Stimulated activated CD4-positive, alpha-beta T cell treated with anti-CD3 and anti-CD28 coated beads, TNF-alpha, amount 100 ng/mL, for 24 hours (primary cell): ENCODE data around the gene MAEA.
"Not testable (repeated sequence)": the region's sequence is repeated elsewhere in the genome, so short reads cannot be mapped to it uniquely, and the experiment has no call there.

Source experiments
- DNase-seq, 3 experiments: peaks; one replicate each; pipeline ENCODE4 v3.0.0-alpha.2; 2020; ENCODE audit warnings: low read depth in 3 of 3

MAEA gene

DNA sequence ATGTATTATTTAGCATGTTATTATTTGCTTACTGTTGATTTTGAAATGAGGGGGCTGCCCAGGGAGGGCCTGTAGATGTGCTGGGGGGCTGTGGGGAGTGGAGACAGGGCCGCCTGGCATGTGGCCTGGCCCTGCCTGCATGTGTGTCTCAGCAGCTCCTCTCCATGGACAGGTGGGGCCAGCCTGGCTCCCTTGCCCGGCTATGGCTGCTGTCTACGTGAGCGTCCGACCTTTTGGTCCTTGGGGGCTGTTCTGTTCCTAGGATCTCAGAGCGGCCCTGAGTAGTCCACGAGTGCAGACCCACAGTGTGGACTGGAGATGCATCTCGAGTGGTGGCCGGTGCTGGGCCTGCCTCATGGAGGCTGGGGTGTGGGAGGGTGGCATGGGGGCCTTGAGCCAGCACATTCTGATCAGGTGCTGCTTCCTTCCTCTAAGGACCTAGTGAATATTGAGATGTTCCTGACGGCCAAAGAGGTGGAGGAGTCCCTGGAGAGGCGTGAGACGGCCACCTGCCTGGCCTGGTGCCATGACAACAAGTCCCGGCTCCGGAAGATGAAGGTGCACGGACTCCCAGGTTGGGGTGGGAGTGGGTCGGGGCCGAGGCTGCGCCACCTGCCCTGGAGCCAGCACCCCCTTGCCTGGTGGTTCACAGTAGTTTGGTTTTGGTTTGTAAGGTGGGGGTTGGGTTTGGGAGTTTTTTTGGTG lies 32.4 kb downstream of the MAEA start:
- DNase-seq: no peak

DNA sequence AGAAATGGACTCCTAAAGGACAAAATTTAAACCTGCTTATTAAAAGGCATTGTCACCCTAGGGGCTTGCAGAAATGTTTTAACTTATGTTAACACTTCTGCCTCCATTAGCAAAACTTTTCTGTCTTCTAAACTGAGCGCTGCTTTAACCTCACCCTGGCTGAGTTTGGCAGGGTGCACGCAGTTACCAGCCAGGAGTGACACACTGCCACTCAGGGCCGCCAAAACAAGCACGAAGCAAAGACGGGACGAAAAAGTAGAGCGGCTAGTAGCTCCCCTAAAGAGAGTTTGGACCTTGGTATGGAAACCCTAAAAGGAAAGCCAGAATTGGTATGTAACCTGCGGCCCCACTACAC lies 33.6 kb downstream of the MAEA start:
- no peak for DNase-seq

DNA sequence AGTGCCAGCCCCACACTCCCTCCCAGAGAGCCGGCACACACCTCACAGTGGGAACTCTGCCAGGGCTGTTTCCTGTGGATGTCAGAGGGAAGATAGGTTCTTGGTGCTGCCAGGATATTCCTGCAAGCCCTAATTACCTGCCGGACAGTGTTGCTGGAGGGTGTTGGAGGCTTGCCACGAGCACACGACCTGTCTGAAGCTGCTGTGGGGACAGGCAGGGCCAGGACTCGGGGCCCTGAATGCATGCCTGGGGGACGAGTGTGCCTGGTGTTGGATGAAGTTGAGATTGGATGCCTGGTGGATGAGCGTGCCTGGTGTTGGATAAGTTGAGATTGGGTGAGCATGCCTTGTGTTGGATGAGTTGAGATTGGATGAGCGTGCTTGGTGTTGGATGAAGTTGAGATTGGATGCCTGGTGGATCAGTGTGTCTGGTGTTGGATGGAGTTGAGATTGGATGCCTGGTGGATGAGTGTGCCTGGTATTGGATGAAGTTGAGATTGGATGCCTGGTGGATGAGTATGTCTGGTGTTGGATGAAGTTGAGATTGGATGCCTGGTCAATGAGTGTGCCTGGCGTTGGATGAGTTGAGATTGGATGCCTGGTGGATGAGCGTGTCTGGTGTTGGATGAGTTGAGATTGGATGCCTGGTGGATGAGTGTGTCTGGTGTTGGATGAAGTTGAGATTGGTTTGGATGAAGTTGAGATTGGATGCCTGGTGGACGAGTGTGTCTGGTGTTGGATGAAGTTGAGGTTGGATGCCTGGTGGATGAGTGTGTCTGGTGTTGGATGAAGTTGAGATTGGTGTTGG lies 34.1 kb downstream of the MAEA start:
- DNase-seq: no peak

DNA sequence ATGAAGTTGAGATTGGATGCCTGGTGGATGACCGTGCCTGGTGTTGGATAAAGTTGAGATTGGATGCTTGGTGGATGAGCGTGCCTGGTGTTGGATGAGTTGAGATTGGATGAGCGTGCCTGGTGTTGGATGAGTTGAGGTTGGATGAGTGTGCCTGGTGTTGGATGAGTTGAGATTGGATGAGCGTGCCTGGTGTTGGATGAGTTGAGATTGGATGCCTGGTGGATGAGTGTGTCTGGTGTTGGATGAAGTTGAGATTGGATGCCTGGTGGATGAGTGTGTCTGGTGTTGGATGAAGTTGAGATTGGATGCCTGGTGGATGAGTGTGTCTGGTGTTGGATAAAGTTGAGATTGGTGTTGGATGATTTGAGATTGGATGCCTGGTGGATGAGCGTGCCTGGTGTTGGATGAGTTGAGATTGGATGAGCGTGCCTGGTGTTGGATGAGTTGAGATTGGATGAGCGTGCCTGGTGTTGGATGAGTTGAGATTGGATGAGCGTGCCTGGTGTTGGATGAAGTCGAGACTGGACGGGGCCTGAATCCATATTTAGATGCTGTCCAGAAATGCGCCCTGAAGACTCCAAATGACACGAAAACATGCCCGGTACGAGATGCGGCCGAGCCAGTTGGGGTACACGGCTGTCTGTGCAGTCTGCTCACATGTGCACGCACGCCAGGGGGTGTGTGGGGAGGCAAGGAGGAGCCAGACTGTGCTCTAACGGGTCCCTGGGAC lies 34.9 kb downstream of the MAEA start:
- not testable (repeated sequence) for DNase-seq

DNA sequence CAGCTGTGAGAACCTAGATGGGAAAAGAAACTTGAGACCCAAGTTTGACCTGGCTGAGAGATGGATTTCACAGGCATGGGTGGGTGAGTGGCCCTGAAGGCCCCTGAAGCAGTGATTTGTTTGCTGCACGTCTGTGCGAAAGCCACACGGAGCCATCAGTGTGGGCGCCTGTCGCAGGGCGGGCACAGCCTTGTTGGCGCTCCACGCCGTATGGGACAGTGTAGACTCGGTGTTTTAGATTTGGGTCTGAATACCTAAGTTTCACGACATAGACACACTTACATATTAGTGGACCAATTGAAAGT lies 35.4 kb downstream of the MAEA start:
- no peak for DNase-seq

DNA sequence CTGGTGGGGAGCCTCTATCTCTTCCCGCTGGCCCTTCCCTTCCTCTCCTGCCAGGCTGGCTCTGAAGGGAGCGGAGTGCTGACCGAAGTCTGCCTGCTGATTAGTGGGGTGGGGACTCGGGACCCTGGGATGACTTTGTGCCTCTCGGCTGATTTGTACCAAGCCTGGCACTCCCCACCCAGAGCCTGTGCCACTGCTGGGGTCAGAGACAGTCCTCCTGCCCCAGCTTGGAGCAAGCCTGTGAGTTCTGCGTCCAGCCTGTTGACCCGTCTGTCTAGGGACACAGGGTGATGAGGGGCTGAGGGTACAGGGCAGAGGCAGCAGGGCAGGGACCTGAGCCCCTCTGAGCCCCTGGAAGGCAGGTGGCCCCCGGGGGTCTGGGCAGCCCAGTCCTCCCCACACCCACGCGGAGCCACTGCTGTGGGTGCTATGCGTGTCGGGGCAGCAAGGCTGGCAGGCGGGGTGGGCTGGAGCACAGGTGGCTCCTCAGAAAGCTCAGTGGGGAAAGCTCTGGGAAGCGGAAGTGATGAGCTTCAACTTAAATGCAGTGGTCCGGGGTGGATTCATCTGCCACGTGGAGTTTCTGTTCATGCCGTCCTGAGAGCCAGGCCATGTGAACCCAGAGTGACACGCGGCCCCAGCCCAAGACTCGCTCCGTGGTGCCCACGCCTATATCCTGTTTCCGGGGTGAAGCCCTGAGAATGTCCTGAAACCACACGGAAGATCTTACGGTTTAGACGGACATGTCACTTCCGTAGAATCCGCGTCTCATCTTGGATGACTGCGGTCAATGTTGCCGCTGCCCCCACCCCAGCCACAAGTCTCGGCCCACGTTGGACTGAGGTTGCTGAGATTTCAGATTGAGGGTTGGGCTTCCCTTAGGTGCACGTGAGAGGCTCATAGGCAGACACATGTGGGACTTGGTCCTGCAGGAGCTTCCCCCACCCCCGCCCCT lies 36.3 kb downstream of the MAEA start:
- DNase-seq: no peak

DNA sequence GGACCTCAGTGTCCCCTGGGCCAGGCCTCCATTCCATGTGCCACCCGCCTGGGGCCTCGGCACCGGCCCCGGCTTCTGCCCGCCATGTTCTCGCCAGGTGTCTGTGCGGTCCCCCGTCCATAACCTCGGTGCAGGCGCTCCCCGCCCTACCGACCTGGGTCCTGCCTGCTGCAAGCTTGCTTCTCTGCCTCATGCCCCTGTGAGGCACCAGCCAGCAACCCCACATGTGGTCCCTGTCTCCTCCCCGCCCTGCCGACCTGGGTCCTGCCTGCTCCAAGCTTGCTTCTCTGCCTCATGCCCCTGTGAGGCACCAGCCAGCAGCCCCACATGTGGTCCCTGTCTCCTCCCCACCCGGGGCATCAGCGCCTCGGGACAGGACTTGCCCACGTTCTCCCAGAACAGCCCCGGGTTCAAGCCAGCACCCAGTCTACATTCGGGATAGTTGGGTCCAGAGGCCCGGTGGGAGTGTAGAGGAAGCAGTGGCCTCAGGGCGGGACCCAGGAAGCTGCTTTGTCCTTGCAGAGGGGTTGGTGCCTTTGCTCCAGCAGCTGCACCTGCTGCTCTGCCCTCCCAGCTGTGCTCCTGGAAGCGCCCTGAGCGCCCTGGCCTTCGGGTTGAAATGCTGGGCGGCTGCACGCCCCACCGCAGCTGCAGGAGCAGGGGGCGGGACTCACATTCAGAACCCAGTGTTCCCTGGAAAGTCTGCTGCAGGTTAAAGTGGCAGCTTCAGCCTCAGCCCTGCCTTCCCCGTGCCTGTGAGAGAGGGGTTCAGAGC lies 37.2 kb downstream of the MAEA start:
- no peak for DNase-seq

DNA sequence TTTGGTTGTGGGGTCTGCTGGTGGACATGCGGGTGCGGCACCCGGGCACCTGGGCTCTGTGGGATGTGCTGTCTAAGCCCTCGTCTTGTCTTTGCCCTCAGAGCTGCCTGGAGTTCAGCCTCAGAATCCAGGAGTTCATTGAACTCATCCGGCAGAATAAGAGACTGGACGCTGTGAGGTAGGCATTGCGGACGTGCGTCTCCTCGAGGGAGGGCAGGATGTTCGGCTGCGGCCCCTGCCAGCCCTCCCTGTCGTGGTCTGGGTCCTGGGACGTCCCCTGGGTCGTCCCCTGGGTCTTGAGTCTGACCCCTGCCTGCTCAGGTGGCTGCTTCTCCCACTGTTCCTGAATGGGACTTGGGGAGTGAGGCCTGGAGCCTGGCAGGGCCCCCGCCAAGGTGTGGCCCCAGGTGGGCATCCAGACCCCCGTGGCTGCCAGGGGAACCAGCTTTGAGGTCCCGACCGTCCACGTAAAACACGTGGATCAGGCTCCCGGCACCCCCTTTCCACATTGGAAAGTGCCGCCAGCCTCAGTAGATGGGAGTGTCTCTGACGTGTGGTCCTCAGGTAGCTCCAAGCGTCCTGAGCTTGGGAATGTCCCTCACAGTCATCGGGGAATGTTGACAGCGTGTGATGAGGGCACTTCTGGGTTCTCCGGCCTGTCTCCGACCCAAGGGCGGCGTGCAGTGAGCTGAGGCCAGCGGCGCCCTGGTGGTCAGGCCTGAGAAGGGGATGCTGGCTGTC lies 38.0 kb downstream of the MAEA start:
- no peak for DNase-seq

DNA sequence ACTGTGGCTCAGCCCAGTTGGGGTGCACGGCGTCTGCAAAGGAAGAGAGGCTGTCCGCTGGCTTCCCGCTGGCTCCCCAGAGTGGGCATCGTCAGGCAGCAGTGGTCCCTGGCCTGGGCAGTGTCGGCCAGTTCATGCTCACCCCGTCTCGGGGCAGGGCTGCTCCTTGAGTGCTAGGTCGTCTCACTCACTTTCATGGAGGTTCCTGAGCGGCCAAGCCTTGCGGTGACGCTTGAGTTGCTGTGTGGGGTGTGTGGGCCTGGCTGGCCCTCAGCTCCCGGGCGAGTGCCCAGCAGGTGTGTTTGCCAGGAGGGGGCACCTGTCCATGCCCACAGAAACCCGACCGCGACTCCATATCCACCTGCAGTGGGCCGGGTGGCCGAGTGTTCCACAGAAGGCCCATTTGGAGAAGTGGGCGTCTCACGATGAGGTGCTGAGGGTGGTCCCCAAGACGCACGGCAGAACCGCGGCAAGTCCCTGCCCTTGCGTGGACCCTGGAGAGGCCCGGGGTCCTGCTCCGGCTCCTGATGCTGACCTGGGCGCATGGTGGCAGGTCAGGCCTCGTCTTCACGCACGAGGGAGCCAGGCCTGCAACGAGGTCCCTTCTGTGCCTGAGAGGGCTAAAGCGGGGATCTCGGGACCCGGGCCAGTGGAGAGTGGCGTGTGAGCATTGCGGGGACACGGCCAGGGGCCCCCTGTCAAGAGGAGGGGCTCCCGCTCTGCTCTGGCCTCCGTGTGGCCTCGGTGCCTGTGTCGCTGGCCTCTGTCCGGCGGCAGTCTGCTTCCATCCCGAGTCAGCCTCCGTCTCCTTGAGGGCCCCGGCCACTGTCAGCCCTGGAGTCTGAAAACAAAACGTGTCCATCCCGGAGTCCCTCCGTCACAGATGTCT lies 38.8 kb downstream of the MAEA start:
- DNase-seq: no peak

DNA sequence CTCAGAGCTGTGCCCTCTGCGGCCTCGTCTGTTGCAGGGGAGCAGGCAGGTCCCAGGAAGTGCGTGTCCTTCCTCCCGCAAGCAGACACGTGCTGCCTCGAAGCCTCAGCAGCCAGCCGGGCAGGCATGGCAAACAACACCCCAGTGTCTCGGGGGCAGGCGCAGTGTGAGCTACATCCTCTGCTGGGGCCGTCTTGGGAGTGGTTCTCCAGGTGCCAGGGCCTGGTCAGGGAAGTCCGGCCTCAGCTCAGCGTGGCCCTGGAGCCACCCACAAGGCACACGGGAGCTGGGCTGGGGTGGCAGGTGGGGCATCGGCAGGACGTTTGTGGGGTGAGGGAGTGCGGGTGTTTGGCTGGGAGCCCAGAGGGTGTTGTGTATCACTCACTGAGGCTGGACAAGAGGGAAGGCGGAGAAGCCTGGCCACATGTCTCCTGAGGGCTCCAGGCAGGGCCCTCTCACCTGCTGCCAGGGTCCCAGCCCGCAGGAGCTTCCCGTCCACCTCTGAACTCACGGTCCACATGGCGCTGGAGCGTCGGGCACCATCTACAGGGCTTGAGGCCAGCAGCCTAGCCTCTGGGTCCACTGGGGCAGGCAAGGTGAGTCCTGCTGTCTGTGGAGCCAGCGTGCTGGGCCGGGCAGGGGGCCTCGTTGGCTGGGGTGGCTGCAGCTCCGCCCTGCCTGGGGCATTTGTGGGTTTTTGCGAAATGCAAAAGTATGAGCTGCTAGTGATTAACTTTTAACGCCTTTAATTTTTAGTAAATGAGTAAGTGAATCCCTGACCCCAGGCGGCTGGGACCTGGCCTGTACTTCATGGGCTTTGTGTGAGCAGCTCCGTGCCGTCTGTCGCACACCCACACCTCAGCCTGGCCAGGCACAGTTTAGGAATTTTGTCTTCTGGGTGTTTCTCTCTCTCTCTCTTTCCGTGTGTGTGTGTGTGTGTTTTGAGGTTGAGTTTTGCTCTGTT lies 40.0 kb downstream of the MAEA start:
- no peak for DNase-seq

DNA sequence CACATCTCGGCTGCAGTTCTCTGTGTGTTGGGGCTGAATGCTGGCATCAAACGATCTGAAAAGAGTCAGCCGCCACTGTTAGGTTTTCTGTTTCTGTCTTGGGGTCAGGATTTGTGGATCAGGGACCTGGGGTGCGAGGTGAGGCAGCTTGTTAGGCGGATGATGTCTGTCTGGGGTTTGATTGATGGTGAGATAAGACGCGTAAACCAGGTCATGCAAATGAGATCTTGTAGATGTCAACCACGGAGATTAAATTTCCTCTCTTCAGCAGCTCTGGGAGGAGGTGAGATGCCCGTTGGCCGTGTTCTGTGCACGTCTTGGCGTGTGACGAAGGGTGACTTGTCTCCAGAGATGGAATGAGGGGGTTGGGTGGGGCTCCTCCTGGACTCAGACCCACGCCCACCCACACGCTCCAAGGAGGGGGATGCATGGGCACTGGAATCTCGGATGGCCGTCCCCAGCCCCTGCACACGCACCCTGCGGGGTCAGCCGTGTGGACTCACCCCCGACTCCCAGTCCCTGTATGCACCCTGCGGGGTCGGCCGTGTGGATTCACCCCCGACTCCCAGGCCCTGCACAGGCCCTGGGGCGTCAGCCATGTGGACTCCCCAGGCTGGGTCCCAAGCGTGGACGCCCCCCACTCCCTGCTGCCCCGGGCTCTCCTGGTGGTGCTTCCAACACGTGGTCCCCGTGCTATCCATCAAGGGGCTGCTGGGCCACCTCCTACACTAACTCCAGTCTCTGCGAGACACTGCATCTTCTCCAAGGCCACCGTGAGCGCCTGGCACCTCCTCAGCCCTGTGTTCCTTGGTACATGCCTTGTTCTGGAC lies 41.3 kb downstream of the MAEA start:
- peak; percentile 30 to 61 (median 37) for DNase-seq

DNA sequence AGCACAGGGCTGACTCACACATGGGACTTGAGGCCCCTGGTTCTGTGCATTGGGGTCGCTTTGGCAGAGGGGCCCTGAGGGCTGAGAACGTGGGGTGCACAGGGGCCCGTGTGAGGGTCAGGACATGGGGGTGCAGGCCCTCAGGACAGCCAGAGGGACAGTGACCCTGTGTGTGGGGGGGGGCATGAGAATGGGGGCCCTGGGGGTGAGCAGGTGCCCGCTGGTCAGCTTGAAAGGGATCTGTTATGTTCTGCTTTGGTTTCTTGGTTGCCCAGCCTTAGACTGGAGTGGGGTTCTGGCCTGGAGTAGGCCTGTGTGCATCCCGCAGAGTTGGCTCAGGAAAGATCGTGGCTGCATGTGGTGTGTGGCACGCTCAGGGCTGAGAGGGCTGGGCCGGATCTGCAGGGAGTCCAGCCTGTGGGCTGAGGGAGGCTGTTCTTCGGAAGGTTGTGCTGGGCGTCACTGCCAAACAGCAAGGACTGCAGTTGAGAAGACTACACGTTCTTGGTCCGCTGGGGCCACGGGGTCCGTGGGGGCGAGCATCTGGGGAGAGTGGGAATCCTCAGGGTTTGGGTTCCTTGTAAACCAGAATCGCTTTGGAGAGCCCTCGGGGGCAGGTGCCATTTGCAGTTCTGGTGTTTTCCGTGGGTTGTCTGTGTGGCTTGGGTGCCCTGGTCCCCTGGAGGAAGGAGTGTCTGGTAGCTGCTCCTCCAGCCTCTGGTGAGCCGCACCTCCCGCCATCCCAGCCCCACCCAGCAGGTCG lies 42.1 kb downstream of the MAEA start:
- no peak for DNase-seq

DNA sequence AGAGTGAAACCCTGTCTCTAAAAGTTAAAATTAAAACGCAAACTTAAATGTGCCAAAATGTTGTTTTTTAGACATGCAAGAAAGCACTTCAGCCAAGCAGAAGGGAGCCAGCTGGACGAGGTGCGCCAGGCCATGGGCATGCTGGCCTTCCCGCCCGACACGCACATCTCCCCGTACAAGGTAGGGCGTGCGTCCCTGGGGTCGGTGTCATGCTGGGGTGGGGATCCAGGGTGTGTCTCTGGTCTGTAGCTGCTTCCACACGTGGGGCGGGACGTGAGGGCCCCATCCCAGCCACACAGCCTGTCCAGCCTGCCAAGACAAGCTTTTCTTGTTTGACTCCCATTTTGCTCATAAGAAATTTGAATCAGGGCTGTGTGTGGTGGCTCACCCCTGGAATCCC lies 43.0 kb downstream of the MAEA start:
- no peak for DNase-seq

DNA sequence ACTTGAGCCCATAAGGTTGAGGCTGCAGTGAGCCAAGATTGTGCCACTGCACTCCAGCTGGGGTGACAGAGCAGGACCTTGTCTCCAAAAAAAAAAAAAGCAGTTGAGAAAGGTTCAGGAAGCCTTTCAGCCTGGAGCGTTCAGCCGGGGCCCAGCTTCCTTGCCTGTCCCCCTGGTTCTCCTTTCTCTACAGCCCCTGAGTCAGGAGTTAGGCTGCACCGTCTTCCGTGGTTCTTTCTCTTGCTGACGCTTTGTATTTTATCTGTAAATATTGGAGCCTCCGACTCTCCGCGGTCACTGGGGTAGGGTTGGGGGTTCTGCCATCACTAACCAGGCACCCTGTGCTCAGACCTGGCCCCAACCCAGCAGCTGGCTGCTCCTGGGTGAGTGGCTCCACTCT lies 43.6 kb downstream of the MAEA start:
- DNase-seq: no peak

DNA sequence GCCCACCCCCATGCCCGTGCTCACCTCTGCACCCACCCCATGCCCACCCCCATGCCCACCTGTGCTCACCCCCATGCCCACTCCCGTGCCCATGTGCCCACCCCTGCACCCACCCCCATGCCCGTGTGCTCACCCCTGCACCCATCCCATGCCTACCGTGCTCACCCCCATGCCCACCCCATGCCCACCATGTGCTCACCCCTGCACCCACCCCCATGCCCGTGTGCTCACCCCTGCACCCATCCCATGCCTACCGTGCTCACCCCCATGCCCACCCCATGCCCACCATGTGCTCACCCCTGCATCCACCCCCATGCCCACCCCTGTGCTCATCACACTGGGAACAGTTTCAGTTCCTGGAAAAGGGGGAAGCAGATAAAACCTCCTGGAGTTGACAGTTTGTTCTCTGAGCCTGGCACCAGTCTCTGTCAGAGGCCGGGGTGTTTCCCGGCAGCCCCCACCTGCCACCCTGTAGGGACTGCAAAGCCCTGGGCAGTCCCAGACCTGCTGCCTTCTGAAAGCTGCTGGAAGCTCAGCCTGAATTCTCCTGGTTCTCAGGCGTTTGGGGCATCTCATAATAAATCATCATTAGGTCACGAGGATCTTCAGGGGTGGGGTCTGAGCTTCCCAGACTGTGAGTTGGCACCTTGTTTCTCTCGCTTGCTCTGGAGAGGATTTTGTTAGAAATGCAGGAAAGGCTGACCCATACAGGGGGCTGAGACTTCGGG lies 44.3 kb downstream of the MAEA start:
- not testable (repeated sequence) for DNase-seq

DNA sequence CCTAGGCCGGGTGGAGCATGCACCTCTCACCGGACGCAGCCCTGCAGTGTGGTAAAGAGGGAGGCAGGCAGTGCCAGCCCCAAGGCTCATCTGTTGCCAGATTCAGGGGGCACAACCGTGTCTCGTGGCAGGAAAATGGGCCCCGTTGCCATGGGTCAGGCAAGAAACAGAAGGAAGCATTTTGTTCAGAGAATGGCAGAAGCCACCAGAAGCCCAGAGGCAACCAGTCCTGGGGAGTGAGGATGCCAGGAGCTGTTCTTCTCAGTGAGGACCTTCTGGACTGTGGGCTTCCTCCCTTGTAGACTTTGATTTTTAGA lies 44.8 kb downstream of the MAEA start:
- no peak for DNase-seq
